Measurements from ENCODE around the gene NFATC1.

The NFATC1 gene

DNA sequence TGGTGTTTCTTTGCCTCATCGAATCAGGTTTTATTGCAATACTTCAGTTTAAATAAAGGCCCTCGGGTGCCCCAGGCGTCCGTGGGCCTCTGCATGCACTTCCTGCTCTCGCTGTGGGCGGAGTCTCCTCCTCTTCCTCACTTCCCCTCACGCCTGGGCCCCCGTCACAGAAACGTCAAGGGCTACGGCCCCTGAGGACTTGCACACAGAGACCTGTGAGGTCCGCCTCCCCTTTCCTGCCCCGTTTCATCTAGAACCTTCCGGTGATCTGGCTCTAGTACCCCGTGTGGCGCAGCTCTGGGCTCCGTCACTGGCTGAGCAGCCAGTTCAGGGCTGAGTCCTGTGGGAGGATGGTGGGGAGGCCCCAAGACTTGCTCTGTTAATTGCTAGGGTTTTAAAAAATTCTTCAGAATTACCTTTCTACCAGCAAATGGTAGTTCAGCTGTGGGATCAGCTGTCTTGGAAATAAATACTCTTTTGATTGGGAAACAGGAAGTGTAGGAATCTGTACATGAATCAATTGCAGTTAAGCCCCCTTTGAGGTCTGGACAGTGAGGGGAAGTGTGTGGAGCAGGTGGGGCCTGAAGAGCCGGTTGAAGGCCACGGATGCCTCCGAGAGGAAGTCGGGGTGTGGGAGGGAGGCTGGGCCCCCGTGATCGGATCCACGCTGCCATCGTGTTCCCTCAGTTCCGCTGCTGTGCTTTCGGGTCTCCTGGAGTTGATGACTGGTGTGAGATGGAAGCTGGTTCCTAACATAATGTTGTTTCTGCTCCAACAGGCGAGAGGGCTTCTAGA is 10.2 kb downstream of the NFATC1 start:
- no peak overlapping the region for H3K27ac ChIP-seq (ENCODE audit: low read depth, low read length)
- H3K36me3 ChIP-seq (ENCODE audit: insufficient read depth, low read length), result no peaks in the 10 kb centered on the region
- no peaks in the 10 kb centered on the region for H3K27me3 ChIP-seq (ENCODE audit: insufficient read depth, low read length)
- H3K79me2 ChIP-seq (ENCODE audit: control insufficient read depth, insufficient read depth, low read length, unreplicated experiment), result no peaks in the 10 kb centered on the region
- H3K4me1 ChIP-seq (ENCODE audit: control insufficient read depth, insufficient read depth, low read length, unreplicated experiment), result no peaks in the 10 kb centered on the region
- no peak overlapping the region for H2AFZ ChIP-seq (ENCODE audit: low read length, unreplicated experiment)
- no peak overlapping the region for H3K4me3 ChIP-seq (ENCODE audit: low read depth, low read length)

- Histone ChIP-seq H3K4me3 (ENCODE audit: low read depth, low read length) (no peak overlapping the region), H2AFZ (ENCODE audit: low read length, unreplicated experiment) (no peak overlapping the region), H3K4me1 (ENCODE audit: control insufficient read depth, insufficient read depth, low read length, unreplicated experiment) (no peaks in the 10 kb centered on the region), H3K79me2 (ENCODE audit: control insufficient read depth, insufficient read depth, low read length, unreplicated experiment) (no peaks in the 10 kb centered on the region), H3K27ac (ENCODE audit: low read depth, low read length) (no peak overlapping the region), H3K27me3 (ENCODE audit: insufficient read depth, low read length) (no peaks in the 10 kb centered on the region), H3K36me3 (ENCODE audit: insufficient read depth, low read length) (no peaks in the 10 kb centered on the region)
These were observed 11.0 kb downstream of the NFATC1 start for GRCh38 chr18:79406708-79407107.

DNA sequence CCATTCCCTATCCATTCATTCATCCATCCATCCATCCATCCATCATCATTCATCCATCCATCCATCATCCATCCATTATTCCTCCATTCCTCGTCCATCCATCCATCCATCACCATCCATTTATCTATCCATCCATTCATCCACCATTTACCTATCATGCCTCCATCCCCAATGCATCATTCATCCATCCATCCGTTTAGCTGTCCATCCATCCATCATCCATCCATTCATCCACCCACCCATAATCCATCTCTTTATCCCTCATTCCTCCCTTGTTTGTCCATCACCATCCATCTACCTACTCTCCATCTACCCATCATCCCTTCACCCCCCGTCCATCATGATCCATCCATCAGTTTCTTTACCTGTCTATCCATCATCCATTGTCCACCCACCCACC is 13.6 kb downstream of the NFATC1 start:
- H3K4me1 ChIP-seq (ENCODE audit: control insufficient read depth, insufficient read depth, low read length, unreplicated experiment), result no peaks in the 10 kb centered on the region

DNA sequence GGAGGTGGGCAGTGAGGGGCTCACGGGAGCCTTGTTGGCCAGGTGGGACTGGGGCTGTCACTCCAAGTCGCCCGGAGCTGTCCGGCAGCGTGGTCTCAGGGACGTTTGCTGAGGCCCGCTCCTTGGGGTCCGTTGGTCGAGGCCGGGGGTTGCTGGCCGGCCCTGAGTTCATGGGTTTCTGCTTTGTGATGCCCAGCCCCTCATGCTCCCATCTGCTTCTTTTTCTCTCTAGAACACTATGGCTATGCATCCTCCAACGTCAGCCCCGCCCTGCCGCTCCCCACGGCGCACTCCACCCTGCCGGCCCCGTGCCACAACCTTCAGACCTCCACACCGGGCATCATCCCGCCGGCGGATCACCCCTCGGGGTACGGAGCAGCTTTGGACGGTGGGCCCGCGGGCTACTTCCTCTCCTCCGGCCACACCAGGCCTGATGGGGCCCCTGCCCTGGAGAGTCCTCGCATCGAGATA is 14.5 kb downstream of the NFATC1 start:
- Histone ChIP-seq H2AFZ (ENCODE audit: low read length, unreplicated experiment) (no peak overlapping the region), H3K27ac (ENCODE audit: low read depth, low read length) (no peak overlapping the region), H3K79me2 (ENCODE audit: control insufficient read depth, insufficient read depth, low read length, unreplicated experiment) (no peaks in the 10 kb centered on the region), H3K4me1 (ENCODE audit: control insufficient read depth, insufficient read depth, low read length, unreplicated experiment) (no peaks in the 10 kb centered on the region), H3K4me3 (ENCODE audit: low read depth, low read length) (no peak overlapping the region), H3K36me3 (ENCODE audit: insufficient read depth, low read length) (no peaks in the 10 kb centered on the region), H3K27me3 (ENCODE audit: insufficient read depth, low read length) (no peaks in the 10 kb centered on the region)

More for the DNA sequence above, 13.6 kb downstream of the NFATC1 start:
- H3K27ac ChIP-seq (ENCODE audit: low read depth, low read length), result no peak overlapping the region
- no peaks in the 10 kb centered on the region for H3K79me2 ChIP-seq (ENCODE audit: control insufficient read depth, insufficient read depth, low read length, unreplicated experiment)
- H3K27me3 ChIP-seq (ENCODE audit: insufficient read depth, low read length), result no peaks in the 10 kb centered on the region
- H3K36me3 ChIP-seq (ENCODE audit: insufficient read depth, low read length), result no peaks in the 10 kb centered on the region
- H3K4me3 ChIP-seq (ENCODE audit: low read depth, low read length), result no peak overlapping the region
- H2AFZ ChIP-seq (ENCODE audit: low read length, unreplicated experiment), result no peak overlapping the region

GRCh38 chr18:79410731-79411613 is 15.2 kb downstream of the NFATC1 start:
- Histone ChIP-seq H3K27me3 (ENCODE audit: insufficient read depth, low read length) (no peaks in the 10 kb centered on the region), H3K79me2 (ENCODE audit: control insufficient read depth, insufficient read depth, low read length, unreplicated experiment) (no peaks in the 10 kb centered on the region), H3K27ac (ENCODE audit: low read depth, low read length) (no peak overlapping the region), H3K4me1 (ENCODE audit: control insufficient read depth, insufficient read depth, low read length, unreplicated experiment) (no peaks in the 10 kb centered on the region), H3K4me3 (ENCODE audit: low read depth, low read length) (no peak overlapping the region), H2AFZ (ENCODE audit: low read length, unreplicated experiment) (no peak overlapping the region), H3K36me3 (ENCODE audit: insufficient read depth, low read length) (no peaks in the 10 kb centered on the region)

DNA sequence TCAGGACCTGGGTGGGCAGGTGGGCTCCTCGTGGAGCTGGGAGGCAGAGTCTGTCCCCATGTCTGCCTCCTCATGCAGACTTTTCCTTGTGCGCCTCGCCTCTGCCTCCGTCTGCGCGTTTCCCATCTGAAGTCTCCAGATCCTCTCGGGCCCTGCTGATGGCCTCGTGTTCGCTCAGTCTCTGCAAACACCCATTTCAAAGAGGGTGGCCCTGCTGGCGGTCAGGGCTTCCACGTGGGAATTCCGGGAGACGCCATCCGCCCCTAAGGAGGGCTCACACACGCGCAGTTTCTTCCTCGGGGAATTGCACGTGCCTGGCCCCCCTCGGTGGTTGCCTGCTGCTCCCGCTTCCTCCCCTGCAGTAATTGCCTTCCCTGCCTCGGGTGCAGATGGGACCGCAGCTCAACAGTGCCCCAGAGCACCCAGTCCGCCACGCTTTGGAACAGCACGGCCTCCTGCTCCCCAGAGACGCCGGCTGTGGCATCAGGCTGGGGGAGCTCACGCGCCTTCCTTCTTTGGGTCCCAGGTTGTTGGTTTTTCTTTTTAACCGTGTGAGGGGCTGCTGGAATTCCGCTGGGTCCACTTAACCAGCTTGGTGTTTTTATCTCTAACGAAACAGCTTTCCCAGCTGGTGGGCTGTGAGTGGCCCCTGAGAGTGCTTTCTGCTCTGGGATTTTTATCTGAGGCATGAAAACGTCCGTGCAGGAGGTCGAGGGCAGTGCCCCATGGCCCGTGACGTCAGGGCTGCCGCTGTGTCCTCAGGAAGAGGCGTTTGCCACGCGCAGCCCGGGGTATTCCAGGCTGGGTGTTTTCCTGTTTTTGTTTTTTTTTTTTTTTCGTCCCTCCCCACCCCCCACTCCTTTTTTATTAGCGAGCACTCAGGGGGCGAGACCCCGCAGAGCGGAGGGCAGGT is 16.1 kb downstream of the NFATC1 start:
- no peak overlapping the region for H2AFZ ChIP-seq (ENCODE audit: low read length, unreplicated experiment)
- H3K36me3 ChIP-seq (ENCODE audit: insufficient read depth, low read length), result no peaks in the 10 kb centered on the region
- no peaks in the 10 kb centered on the region for H3K4me1 ChIP-seq (ENCODE audit: control insufficient read depth, insufficient read depth, low read length, unreplicated experiment)
- H3K27ac ChIP-seq (ENCODE audit: low read depth, low read length), result no peak overlapping the region
- H3K27me3 ChIP-seq (ENCODE audit: insufficient read depth, low read length), result no peaks in the 10 kb centered on the region
- no peak overlapping the region for H3K4me3 ChIP-seq (ENCODE audit: low read depth, low read length)
- H3K79me2 ChIP-seq (ENCODE audit: control insufficient read depth, insufficient read depth, low read length, unreplicated experiment), result no peaks in the 10 kb centered on the region

- H2AFZ ChIP-seq (ENCODE audit: low read length, unreplicated experiment), result no peak overlapping the region
- no peak overlapping the region for H3K4me3 ChIP-seq (ENCODE audit: low read depth, low read length)
- H3K27me3 ChIP-seq (ENCODE audit: insufficient read depth, low read length), result no peaks in the 10 kb centered on the region
- H3K4me1 ChIP-seq (ENCODE audit: control insufficient read depth, insufficient read depth, low read length, unreplicated experiment), result no peaks in the 10 kb centered on the region
- no peaks in the 10 kb centered on the region for H3K79me2 ChIP-seq (ENCODE audit: control insufficient read depth, insufficient read depth, low read length, unreplicated experiment)
- no peaks in the 10 kb centered on the region for H3K36me3 ChIP-seq (ENCODE audit: insufficient read depth, low read length)
- no peak overlapping the region for H3K27ac ChIP-seq (ENCODE audit: low read depth, low read length)
These were observed 17.3 kb downstream of the NFATC1 start for GRCh38 chr18:79413025-79413424.

- no peaks in the 10 kb centered on the region for H3K4me1 ChIP-seq (ENCODE audit: control insufficient read depth, insufficient read depth, low read length, unreplicated experiment)
- H3K27ac ChIP-seq (ENCODE audit: low read depth, low read length), result no peak overlapping the region
- no peaks in the 10 kb centered on the region for H3K36me3 ChIP-seq (ENCODE audit: insufficient read depth, low read length)
- H3K27me3 ChIP-seq (ENCODE audit: insufficient read depth, low read length), result no peaks in the 10 kb centered on the region
- no peaks in the 10 kb centered on the region for H3K79me2 ChIP-seq (ENCODE audit: control insufficient read depth, insufficient read depth, low read length, unreplicated experiment)
- H3K4me3 ChIP-seq (ENCODE audit: low read depth, low read length), result no peak overlapping the region
- no peak overlapping the region for H2AFZ ChIP-seq (ENCODE audit: low read length, unreplicated experiment)
These were observed 17.7 kb downstream of the NFATC1 start for GRCh38 chr18:79413426-79413825.

GRCh38 chr18:79413901-79414300 is 18.2 kb downstream of the NFATC1 start:
- Histone ChIP-seq H3K4me1 (ENCODE audit: control insufficient read depth, insufficient read depth, low read length, unreplicated experiment) (no peaks in the 10 kb centered on the region), H2AFZ (ENCODE audit: low read length, unreplicated experiment) (no peak overlapping the region), H3K36me3 (ENCODE audit: insufficient read depth, low read length) (no peaks in the 10 kb centered on the region), H3K27me3 (ENCODE audit: insufficient read depth, low read length) (no peaks in the 10 kb centered on the region), H3K27ac (ENCODE audit: low read depth, low read length) (no peak overlapping the region), H3K4me3 (ENCODE audit: low read depth, low read length) (no peak overlapping the region), H3K79me2 (ENCODE audit: control insufficient read depth, insufficient read depth, low read length, unreplicated experiment) (no peaks in the 10 kb centered on the region)

GRCh38 chr18:79416022-79416676 is 20.4 kb downstream of the NFATC1 start:
- Histone ChIP-seq H3K4me3 (ENCODE audit: low read depth, low read length) (no peak overlapping the region), H2AFZ (ENCODE audit: low read length, unreplicated experiment) (no peak overlapping the region), H3K4me1 (ENCODE audit: control insufficient read depth, insufficient read depth, low read length, unreplicated experiment) (no peaks in the 10 kb centered on the region), H3K27me3 (ENCODE audit: insufficient read depth, low read length) (no peaks in the 10 kb centered on the region), H3K36me3 (ENCODE audit: insufficient read depth, low read length) (no peaks in the 10 kb centered on the region), H3K79me2 (ENCODE audit: control insufficient read depth, insufficient read depth, low read length, unreplicated experiment) (no peaks in the 10 kb centered on the region), H3K27ac (ENCODE audit: low read depth, low read length) (no peak overlapping the region)

All from ACC112 (cell line).